ENCODE measurements around the gene MBP. TPM values are rescaled to one million over a fixed set of nuclear protein-coding genes. Genes with fewer than 3 reads are reported as not detected.
A peak's percentile ranks its signal among the peaks of the same experiment; 100 is the strongest.

Gene MBP
- total RNA-seq, 2 experiments from 2014 or later: 75.4 to 79.2 TPM

DNA sequence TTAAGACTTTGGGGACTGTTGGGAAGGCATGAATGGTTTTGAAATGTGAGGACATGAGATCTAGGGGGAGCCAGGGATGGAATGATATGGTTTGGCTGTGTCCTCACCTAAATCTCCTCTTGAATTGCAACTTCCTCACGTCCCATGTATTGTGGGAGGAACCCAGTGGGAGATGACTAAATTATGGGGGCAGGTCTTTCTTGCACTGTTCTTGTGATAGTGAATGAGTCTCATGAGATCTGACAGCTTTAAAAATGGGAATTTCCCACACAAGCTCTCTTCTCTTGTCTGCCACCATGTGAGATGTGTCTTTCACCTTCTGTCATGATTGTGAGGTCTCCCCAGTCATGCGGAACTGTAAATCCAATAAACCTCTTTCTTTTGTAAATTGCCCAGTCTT, 11.5 kb upstream of the MBP start:
- POLR2A ChIA-PET: no interaction called here
- CTCF ChIA-PET: no interaction called here

DNA sequence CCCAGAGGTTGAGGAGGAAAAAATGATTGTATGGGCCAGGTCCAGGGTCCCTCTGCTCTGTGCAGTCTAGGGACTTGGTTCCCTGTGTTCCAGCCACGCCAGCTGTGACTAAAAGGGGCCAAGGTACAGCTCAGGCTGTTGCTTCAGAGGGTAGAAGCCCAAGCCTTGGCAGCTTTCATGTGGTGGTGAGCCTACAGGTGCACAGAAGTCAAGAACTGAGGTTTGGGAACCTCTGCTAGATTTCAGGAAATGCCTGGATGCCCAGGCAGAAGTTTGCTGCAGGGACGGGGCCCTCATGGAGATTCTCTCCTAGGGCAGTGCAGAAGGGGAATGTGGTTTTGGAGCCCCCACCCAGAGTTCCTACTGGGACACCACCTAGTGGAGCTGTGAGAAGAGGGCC, 10.6 kb upstream of the MBP start:
- intact Hi-C loops (cut with DNase I, micrococcal nuclease): loop anchor here (5.0 kb wide), 2 partner anchors 36 to 59 kb away; no protein-coding TSS in a partner anchor
- DNase-seq: no peak
- H3K36me3 ChIP-seq (ENCODE audit: insufficient read depth, low read length): no peaks in the 10 kb centered on the region
- H3K9me3 Mint-ChIP-seq: peaks cover 4% of the 10 kb centered on the region
- H3K27me3 ChIP-seq (ENCODE audit: control insufficient read depth in 1 of 2, insufficient read depth in 2 of 2, low read length in 2 of 2): no peaks in the 10 kb centered on the region
- POLR2A ChIA-PET: interaction anchor here (0.8 to 1.8 kb wide), 2 partner anchors 77 to 81 kb away, joined by 3 to 5 read pairs; no protein-coding TSS in a partner anchor
- CTCF ChIA-PET: no interaction called here
- H3K4me1 ChIP-seq (ENCODE audit: insufficient read depth, low read length): peaks cover 43% of the 10 kb centered on the region
- no peaks in the 10 kb centered on the region for H3K27me3 Mint-ChIP-seq
- no peak overlapping the region for H3K4me3 ChIP-seq (ENCODE audit: low read length)
- TF ChIP-seq, protein P1, sequence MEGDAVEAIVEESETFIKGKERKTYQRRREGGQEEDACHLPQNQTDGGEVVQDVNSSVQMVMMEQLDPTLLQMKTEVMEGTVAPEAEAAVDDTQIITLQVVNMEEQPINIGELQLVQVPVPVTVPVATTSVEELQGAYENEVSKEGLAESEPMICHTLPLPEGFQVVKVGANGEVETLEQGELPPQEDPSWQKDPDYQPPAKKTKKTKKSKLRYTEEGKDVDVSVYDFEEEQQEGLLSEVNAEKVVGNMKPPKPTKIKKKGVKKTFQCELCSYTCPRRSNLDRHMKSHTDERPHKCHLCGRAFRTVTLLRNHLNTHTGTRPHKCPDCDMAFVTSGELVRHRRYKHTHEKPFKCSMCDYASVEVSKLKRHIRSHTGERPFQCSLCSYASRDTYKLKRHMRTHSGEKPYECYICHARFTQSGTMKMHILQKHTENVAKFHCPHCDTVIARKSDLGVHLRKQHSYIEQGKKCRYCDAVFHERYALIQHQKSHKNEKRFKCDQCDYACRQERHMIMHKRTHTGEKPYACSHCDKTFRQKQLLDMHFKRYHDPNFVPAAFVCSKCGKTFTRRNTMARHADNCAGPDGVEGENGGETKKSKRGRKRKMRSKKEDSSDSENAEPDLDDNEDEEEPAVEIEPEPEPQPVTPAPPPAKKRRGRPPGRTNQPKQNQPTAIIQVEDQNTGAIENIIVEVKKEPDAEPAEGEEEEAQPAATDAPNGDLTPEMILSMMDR (IDR thresholded peaks at IDR 0.05): no peak
- H3K36me3 Mint-ChIP-seq (ENCODE audit: low read depth): peaks cover 6% of the 10 kb centered on the region
- no peak overlapping the region for H3K27ac ChIP-seq (ENCODE audit: low read depth in 1 of 2, low read length in 2 of 2)
- H3K27ac Mint-ChIP-seq: peak overlapping the region; percentile 36
- H3K4me3 Mint-ChIP-seq: no peak overlapping the region
- H3K9me3 ChIP-seq (ENCODE audit: control insufficient read depth in 1 of 2, insufficient read depth in 1 of 2, low read length in 2 of 2): peaks cover 7 to 16% of the 10 kb centered on the region in 2 experiments
- peaks cover 63% of the 10 kb centered on the region for H3K4me1 Mint-ChIP-seq (ENCODE audit: low read depth)
- ATAC-seq (ENCODE audit: poor library complexity): no peak

More for the DNA sequence above, 11.5 kb upstream of the MBP start:
- intact Hi-C loops (cut with DNase I, micrococcal nuclease): loop anchor here (5.0 kb wide), 2 partner anchors 37 to 58 kb away; no protein-coding TSS in a partner anchor
- Mint-ChIP-seq H3K36me3 (ENCODE audit: low read depth) (peaks cover 6% of the 10 kb centered on the region), H3K4me1 (ENCODE audit: low read depth) (peaks cover 63% of the 10 kb centered on the region), H3K9me3 (peaks cover 4% of the 10 kb centered on the region), H3K27ac (peak overlapping the region; percentile 36), H3K4me3 (no peak overlapping the region), H3K27me3 (no peaks in the 10 kb centered on the region)
- ATAC-seq (ENCODE audit: poor library complexity): no peak
- TF ChIP-seq, protein P1 (IDR thresholded peaks at IDR 0.05): no peak
- Histone ChIP-seq H3K4me3 (ENCODE audit: low read length) (no peak overlapping the region), H3K4me1 (ENCODE audit: insufficient read depth, low read length) (peaks cover 43% of the 10 kb centered on the region), H3K9me3 (ENCODE audit: control insufficient read depth in 1 of 2, insufficient read depth in 1 of 2, low read length in 2 of 2) (peaks cover 7 to 16% of the 10 kb centered on the region in 2 experiments), H3K27ac (ENCODE audit: low read depth in 1 of 2, low read length in 2 of 2) (no peak overlapping the region), H3K36me3 (ENCODE audit: insufficient read depth, low read length) (no peaks in the 10 kb centered on the region), H3K27me3 (ENCODE audit: control insufficient read depth in 1 of 2, insufficient read depth in 2 of 2, low read length in 2 of 2) (no peaks in the 10 kb centered on the region)
- DNase-seq: peak in 1 of 14 experiments; percentile 29

DNA sequence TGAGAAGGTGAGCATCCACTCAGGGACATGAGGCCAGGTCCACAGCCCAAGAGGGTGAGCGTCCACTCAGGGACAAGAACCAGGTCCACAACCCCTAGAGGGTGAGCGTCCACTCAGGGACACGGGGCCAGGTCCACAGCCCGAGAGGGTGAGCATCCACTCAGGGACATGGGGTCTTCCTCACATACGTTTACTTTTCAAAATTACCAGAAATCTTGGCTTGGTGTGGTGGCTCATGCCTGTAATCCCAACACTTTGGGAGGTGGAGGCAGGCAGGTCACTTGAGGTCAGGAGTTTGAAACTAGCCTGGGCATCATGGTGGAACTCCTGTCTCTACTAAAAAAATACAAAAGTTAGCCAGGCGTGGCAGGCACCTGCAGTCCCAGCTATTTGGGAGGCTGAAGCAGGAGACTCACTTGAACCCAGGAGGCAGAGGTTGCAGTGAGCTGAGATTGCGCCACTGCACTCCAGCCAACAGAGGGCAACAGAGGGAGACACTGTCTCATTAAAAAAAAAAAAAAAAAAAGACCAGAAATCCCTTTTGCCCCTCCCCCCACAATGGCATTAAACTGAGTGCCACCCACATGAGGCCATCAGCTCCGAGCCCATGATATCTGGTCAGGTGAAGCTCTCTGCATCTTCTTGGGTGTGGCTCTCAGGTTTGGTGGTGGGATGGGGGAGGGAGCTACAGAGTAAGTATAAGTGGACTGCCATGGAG, 9.0 kb upstream of the MBP start:
- Histone ChIP-seq H3K27me3 (ENCODE audit: control insufficient read depth in 1 of 2, insufficient read depth in 2 of 2, low read length in 2 of 2) (no peaks in the 10 kb centered on the region), H3K36me3 (ENCODE audit: insufficient read depth, low read length) (no peaks in the 10 kb centered on the region), H3K9me3 (ENCODE audit: control insufficient read depth in 1 of 2, insufficient read depth in 1 of 2, low read length in 2 of 2) (peaks cover 7 to 16% of the 10 kb centered on the region in 2 experiments), H3K27ac (ENCODE audit: low read depth in 1 of 2, low read length in 2 of 2) (peak overlapping the region in 1 of 2 donors; percentile 57), H3K4me3 (ENCODE audit: low read length) (no peak overlapping the region), H3K4me1 (ENCODE audit: insufficient read depth, low read length) (peaks cover 34% of the 10 kb centered on the region)
- no peak for ATAC-seq (ENCODE audit: poor library complexity)
- intact Hi-C loops (cut with DNase I, micrococcal nuclease): loop anchor here (5.0 kb wide), 2 partner anchors 34 to 61 kb away; no protein-coding TSS in a partner anchor
- ChIA-PET POLR2A (interaction anchor here (0.7 to 2.4 kb wide), 11 partner anchors 10 to 87 kb away, joined by 3 to 31 read pairs (median 6); partner anchors contain the start of gene MBP), CTCF (interaction anchor here (0.6 to 1.2 kb wide), 4 partner anchors 12 to 415 kb away, joined by 3 read pairs; no protein-coding TSS in a partner anchor)
- peaks cover 6% of the 10 kb centered on the region for H3K36me3 Mint-ChIP-seq (ENCODE audit: low read depth)
- peaks cover 50% of the 10 kb centered on the region for H3K4me1 Mint-ChIP-seq (ENCODE audit: low read depth)
- no peak overlapping the region for H3K4me3 Mint-ChIP-seq
- no peak for DNase-seq
- H3K9me3 Mint-ChIP-seq: peaks cover 4% of the 10 kb centered on the region
- no peaks in the 10 kb centered on the region for H3K27me3 Mint-ChIP-seq
- TF ChIP-seq, protein P1 (IDR thresholded peaks at IDR 0.05): no peak
- H3K27ac Mint-ChIP-seq: peak overlapping the region; percentile 88
